GM06990 (cell line): ENCODE data around the gene UBN1.

Experiments
- DNase-seq: peaks from one replicate; pipeline ENCODE4 v3.0.0-alpha.2; 2011; ENCODE audit not compliant: insufficient read length; ENCODE audit errors: extremely low read depth
- H3K27me3 ChIP-seq: replicated peaks from 2 replicates; pipeline ENCODE4 v1.6.0; 2011; ENCODE audit warnings: low read length; ENCODE audit not compliant: control insufficient read depth, insufficient read depth
- H3K36me3 ChIP-seq: 2 replicates; pipeline ENCODE4 v1.5.1; 2011; ENCODE audit warnings: low read length; ENCODE audit not compliant: control insufficient read depth, insufficient read depth
- H3K4me3 ChIP-seq: replicated peaks from 2 replicates; pipeline ENCODE4 v1.5.1; 2011; ENCODE audit warnings: low read depth, mild to moderate bottlenecking, control low read depth, low read length
- TF ChIP-seq, protein P1 (sequence below): IDR thresholded peaks from 2 replicates; pipeline ENCODE4 v1.5.1; 2011; ENCODE audit warnings: low read length, control low read depth, mild to moderate bottlenecking, inconsistent platforms; ENCODE audit not compliant: insufficient read depth, poor library complexity, severe bottlenecking

UBN1 gene

GRCh38 chr16:4803898-4804762 is 43.2 kb upstream of the UBN1 start:
- DNase-seq = no peak
- TF ChIP-seq, protein P1, sequence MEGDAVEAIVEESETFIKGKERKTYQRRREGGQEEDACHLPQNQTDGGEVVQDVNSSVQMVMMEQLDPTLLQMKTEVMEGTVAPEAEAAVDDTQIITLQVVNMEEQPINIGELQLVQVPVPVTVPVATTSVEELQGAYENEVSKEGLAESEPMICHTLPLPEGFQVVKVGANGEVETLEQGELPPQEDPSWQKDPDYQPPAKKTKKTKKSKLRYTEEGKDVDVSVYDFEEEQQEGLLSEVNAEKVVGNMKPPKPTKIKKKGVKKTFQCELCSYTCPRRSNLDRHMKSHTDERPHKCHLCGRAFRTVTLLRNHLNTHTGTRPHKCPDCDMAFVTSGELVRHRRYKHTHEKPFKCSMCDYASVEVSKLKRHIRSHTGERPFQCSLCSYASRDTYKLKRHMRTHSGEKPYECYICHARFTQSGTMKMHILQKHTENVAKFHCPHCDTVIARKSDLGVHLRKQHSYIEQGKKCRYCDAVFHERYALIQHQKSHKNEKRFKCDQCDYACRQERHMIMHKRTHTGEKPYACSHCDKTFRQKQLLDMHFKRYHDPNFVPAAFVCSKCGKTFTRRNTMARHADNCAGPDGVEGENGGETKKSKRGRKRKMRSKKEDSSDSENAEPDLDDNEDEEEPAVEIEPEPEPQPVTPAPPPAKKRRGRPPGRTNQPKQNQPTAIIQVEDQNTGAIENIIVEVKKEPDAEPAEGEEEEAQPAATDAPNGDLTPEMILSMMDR = no peak
- Histone ChIP-seq H3K27me3 (no peaks in the 10 kb centered on the region), H3K36me3 (peaks cover 9% of the 10 kb centered on the region), H3K4me3 (no peak overlapping the region)

GRCh38 chr16:4805231-4805630 is 42.0 kb upstream of the UBN1 start:
- no peak for DNase-seq
- Histone ChIP-seq H3K36me3 (peaks cover 10% of the 10 kb centered on the region), H3K4me3 (no peak overlapping the region), H3K27me3 (no peaks in the 10 kb centered on the region)
- TF ChIP-seq, protein P1 = no peak

- Histone ChIP-seq H3K4me3 (no peak overlapping the region), H3K36me3 (peaks cover 15% of the 10 kb centered on the region), H3K27me3 (no peaks in the 10 kb centered on the region)
- DNase-seq = no peak
- TF ChIP-seq, protein P1 = no peak
Measured at GRCh38 chr16:4806280-4806679, 41.0 kb upstream of the UBN1 start.

GRCh38 chr16:4811242-4811641 is 36.0 kb upstream of the UBN1 start:
- no peak overlapping the region for H3K4me3 ChIP-seq
- DNase-seq = no peak
- TF ChIP-seq, protein P1 = no peak
- H3K27me3 ChIP-seq = no peaks in the 10 kb centered on the region
- H3K36me3 ChIP-seq = peaks cover 23% of the 10 kb centered on the region

DNA sequence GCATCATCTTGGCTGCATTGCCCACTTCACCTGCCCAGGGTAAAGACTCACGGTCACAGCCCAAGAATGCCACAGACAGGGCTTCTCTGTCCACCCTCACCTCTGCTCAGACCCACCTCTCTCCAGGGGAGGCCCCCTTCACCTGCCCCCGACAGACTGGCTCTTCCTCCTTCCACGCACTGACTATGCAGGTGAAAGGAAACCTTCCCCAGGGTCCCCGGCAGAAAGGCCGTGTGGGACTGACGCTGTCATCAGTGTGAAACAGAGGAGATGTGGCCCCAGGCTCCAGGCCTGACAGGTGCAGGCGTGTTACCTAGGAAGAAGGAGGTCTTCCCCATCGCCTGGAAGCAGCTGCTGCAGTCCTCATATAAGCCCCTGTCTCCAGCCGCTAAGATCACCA is 35.5 kb upstream of the UBN1 start:
- no peak for DNase-seq
- H3K4me3 ChIP-seq = no peak overlapping the region
- H3K27me3 ChIP-seq = no peaks in the 10 kb centered on the region
- TF ChIP-seq, protein P1 = no peak
- peaks cover 23% of the 10 kb centered on the region for H3K36me3 ChIP-seq
